ENCODE results near the gene PDS5A.
"Not testable (repeated sequence)": the region's sequence is repeated elsewhere in the genome, so short reads cannot be mapped to it uniquely, and the experiment has no call there.

PDS5A gene

GRCh38 chr4:39961311-39961877 lies 16.3 kb downstream of the PDS5A start:
- DNase-seq (ENCODE audit: low read depth in 3 of 3, low spot score in 1 of 3) = no peak

- DNase-seq (ENCODE audit: low read depth in 3 of 3, low spot score in 1 of 3) = no peak
Observed at GRCh38 chr4:39950861-39951481, 26.7 kb downstream of the PDS5A start.

- DNase-seq (ENCODE audit: low read depth in 3 of 3, low spot score in 1 of 3) = no peak
Observed at GRCh38 chr4:39947963-39948362, 29.7 kb downstream of the PDS5A start.

- no peak for DNase-seq (ENCODE audit: low read depth in 3 of 3, low spot score in 1 of 3)
Observed at GRCh38 chr4:39947417-39947816, 30.3 kb downstream of the PDS5A start.

GRCh38 chr4:39944245-39944644 lies 33.5 kb downstream of the PDS5A start:
- not testable (repeated sequence) for DNase-seq (ENCODE audit: low read depth in 3 of 3, low spot score in 1 of 3)

- no peak for DNase-seq (ENCODE audit: low read depth in 3 of 3, low spot score in 1 of 3)
Observed at GRCh38 chr4:39942507-39942906, 35.2 kb downstream of the PDS5A start.

GRCh38 chr4:39941682-39942217 lies 36.0 kb downstream of the PDS5A start:
- no peak for DNase-seq (ENCODE audit: low read depth in 3 of 3, low spot score in 1 of 3)

GRCh38 chr4:39937683-39938268 lies 39.9 kb downstream of the PDS5A start:
- no peak for DNase-seq (ENCODE audit: low read depth in 3 of 3, low spot score in 1 of 3)

GRCh38 chr4:39936565-39937418 lies 40.9 kb downstream of the PDS5A start:
- DNase-seq (ENCODE audit: low read depth in 3 of 3, low spot score in 1 of 3) = no peak

GRCh38 chr4:39933671-39934590 lies 43.8 kb downstream of the PDS5A start:
- DNase-seq (ENCODE audit: low read depth in 3 of 3, low spot score in 1 of 3) = no peak

- no peak for DNase-seq (ENCODE audit: low read depth in 3 of 3, low spot score in 1 of 3)
Observed at GRCh38 chr4:39932776-39933402, 44.8 kb downstream of the PDS5A start.

GRCh38 chr4:39931441-39931901 lies 46.2 kb downstream of the PDS5A start:
- no peak for DNase-seq (ENCODE audit: low read depth in 3 of 3, low spot score in 1 of 3)

- no peak for DNase-seq (ENCODE audit: low read depth in 3 of 3, low spot score in 1 of 3)
Observed at GRCh38 chr4:39928538-39928937, 49.2 kb downstream of the PDS5A start.

GRCh38 chr4:39924014-39924413 lies 53.7 kb downstream of the PDS5A start:
- DNase-seq (ENCODE audit: low read depth in 3 of 3, low spot score in 1 of 3) = no peak

- no peak for DNase-seq (ENCODE audit: low read depth in 3 of 3, low spot score in 1 of 3)
Observed at GRCh38 chr4:39922399-39922798, 55.3 kb downstream of the PDS5A start.

GRCh38 chr4:39913471-39913870 lies 64.2 kb downstream of the PDS5A start:
- DNase-seq (ENCODE audit: low read depth in 3 of 3, low spot score in 1 of 3) = no peak

GRCh38 chr4:39910064-39910463 lies 67.6 kb downstream of the PDS5A start:
- no peak for DNase-seq (ENCODE audit: low read depth in 3 of 3, low spot score in 1 of 3)

GRCh38 chr4:39908284-39908683 lies 69.4 kb downstream of the PDS5A start:
- no peak for DNase-seq (ENCODE audit: low read depth in 3 of 3, low spot score in 1 of 3)

GRCh38 chr4:39905656-39906055 lies 72.1 kb downstream of the PDS5A start:
- DNase-seq (ENCODE audit: low read depth in 3 of 3, low spot score in 1 of 3) = no peak

- DNase-seq (ENCODE audit: low read depth in 3 of 3, low spot score in 1 of 3) = not testable (repeated sequence)
Observed at GRCh38 chr4:39905019-39905418, 72.7 kb downstream of the PDS5A start.

Data from stimulated activated CD4-positive, alpha-beta T cell treated with anti-CD3 and anti-CD28 coated beads, TNF-alpha, amount 100 ng/mL, for 1 hour (primary cell).